ENCODE measurements around the gene SEMA6D. TPM values are rescaled to one million over a fixed set of nuclear protein-coding genes. Genes with fewer than 3 reads are reported as not detected.
A peak's percentile ranks its signal among the peaks of the same experiment; 100 is the strongest.

The SEMA6D gene
- polyA plus RNA-seq, 1 donor from 2014 or later: 108 TPM

GRCh38 chr15:47673232-47673761 lies 44.0 kb upstream of the SEMA6D start:
- Histone ChIP-seq H3K79me2 (replicated peaks; ENCODE audit: insufficient read depth, low read length) (no peaks in the 10 kb centered on the region), H3K4me3 (ENCODE audit: low read length) (peak overlapping the region; percentile 48), H3K9me3 (ENCODE audit: low read length) (no peaks in the 10 kb centered on the region), H3K9me2 (ENCODE audit: insufficient read depth, low read length) (no peaks in the 10 kb centered on the region), H3F3A (ENCODE audit: insufficient read depth, low read length, poor library complexity, severe bottlenecking) (peaks cover 13% of the 10 kb centered on the region), H2AFZ (ENCODE audit: low read depth, low read length) (no peak overlapping the region), H3K27me3 (ENCODE audit: insufficient read depth, low read depth, low read length) (no peaks in the 10 kb centered on the region), H3K36me3 (ENCODE audit: insufficient read depth, low read length) (no peaks in the 10 kb centered on the region), H3K27ac (ENCODE audit: low read length) (peak overlapping the region; percentile 83), H3K4me2 (ENCODE audit: low read length) (peak overlapping the region; percentile 63), H3K9ac (ENCODE audit: low read length) (peak overlapping the region; percentile 43), H4K20me1 (ENCODE audit: insufficient read depth) (peaks cover 3% of the 10 kb centered on the region)
- peak; percentile 96 for TF ChIP-seq REST (IDR thresholded peaks at IDR 0.05; ENCODE audit: borderline replicate concordance)
- no peak for TF ChIP-seq MXI1 (conservative IDR thresholded peaks at IDR 0.05; ENCODE audit: poor library complexity, severe bottlenecking)
- no peak for TF ChIP-seq RAD21 (conservative IDR thresholded peaks at IDR 0.05)
- no peak for TF ChIP-seq SMC3 (conservative IDR thresholded peaks at IDR 0.05; ENCODE audit: poor library complexity)
- no peak for TF ChIP-seq CTCF (IDR thresholded peaks at IDR 0.05; ENCODE audit: poor library complexity, severe bottlenecking)
- peak; percentile 50 for TF ChIP-seq EP300 (conservative IDR thresholded peaks at IDR 0.05; ENCODE audit: poor library complexity, severe bottlenecking)
- TF ChIP-seq EZH2 (IDR thresholded peaks at IDR 0.05; ENCODE audit: borderline replicate concordance, insufficient read depth, low read length, poor library complexity, severe bottlenecking): no peak
- peak; percentile 66 for TF ChIP-seq POLR2AphosphoS5 (IDR thresholded peaks at IDR 0.05)
- no peak for TF ChIP-seq TAF1 (IDR thresholded peaks at IDR 0.05; ENCODE audit: low read depth)

DNA sequence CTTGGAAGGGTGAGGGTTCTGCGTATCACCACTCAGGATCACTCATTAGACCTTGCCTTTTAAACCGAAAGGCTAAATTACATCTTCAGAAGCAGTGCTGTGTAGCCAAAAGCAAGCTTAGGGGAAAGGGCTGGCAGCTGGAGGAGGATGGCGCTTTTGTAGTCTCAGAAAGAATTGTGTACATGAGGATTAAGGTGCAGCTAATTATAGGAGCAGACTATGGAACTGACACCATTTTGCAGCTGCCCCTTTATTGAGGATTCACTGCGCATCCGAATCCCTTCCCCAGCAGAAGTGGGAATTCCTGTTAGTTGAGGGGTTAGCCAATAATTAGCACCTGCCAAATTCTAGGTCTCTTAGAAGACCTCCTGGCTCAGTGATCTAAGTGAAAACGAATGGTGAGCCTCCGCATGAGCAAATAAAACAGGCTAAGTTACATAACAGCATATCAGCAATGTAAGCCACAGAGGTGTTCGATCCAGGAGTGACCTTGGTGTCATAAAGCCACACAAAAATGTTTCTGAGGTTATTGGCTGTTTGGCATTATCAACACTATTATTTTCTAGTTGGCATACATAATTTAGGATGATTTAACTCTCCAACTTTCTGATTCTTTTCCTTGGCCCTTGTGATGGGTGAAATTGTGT lies 42.6 kb upstream of the SEMA6D start:
- Histone ChIP-seq H3K79me2 (replicated peaks; ENCODE audit: insufficient read depth, low read length) (no peaks in the 10 kb centered on the region), H3K27me3 (ENCODE audit: insufficient read depth, low read depth, low read length) (no peaks in the 10 kb centered on the region), H3K27ac (ENCODE audit: low read length) (peak overlapping the region; percentile 83), H3F3A (ENCODE audit: insufficient read depth, low read length, poor library complexity, severe bottlenecking) (peaks cover 13% of the 10 kb centered on the region), H3K4me2 (ENCODE audit: low read length) (peak overlapping the region; percentile 40), H3K9ac (ENCODE audit: low read length) (no peak overlapping the region), H3K9me2 (ENCODE audit: insufficient read depth, low read length) (no peaks in the 10 kb centered on the region), H3K9me3 (ENCODE audit: low read length) (no peaks in the 10 kb centered on the region), H4K20me1 (ENCODE audit: insufficient read depth) (peaks cover 3% of the 10 kb centered on the region), H3K4me3 (ENCODE audit: low read length) (peak overlapping the region; percentile 48), H3K36me3 (ENCODE audit: insufficient read depth, low read length) (no peaks in the 10 kb centered on the region), H2AFZ (ENCODE audit: low read depth, low read length) (no peak overlapping the region)
- no peak for TF ChIP-seq EP300 (conservative IDR thresholded peaks at IDR 0.05; ENCODE audit: poor library complexity, severe bottlenecking)
- no peak for TF ChIP-seq RAD21 (conservative IDR thresholded peaks at IDR 0.05)
- no peak for TF ChIP-seq CTCF (IDR thresholded peaks at IDR 0.05; ENCODE audit: poor library complexity, severe bottlenecking)
- TF ChIP-seq POLR2AphosphoS5 (IDR thresholded peaks at IDR 0.05): no peak
- no peak for TF ChIP-seq MXI1 (conservative IDR thresholded peaks at IDR 0.05; ENCODE audit: poor library complexity, severe bottlenecking)
- TF ChIP-seq EZH2 (IDR thresholded peaks at IDR 0.05; ENCODE audit: borderline replicate concordance, insufficient read depth, low read length, poor library complexity, severe bottlenecking): no peak
- TF ChIP-seq TAF1 (IDR thresholded peaks at IDR 0.05; ENCODE audit: low read depth): no peak
- TF ChIP-seq SMC3 (conservative IDR thresholded peaks at IDR 0.05; ENCODE audit: poor library complexity): no peak
- no peak for TF ChIP-seq REST (IDR thresholded peaks at IDR 0.05; ENCODE audit: borderline replicate concordance)
